Kidney epithelial cell (primary cell): ENCODE measurements around the gene MED8. TPM values are rescaled to one million over a fixed set of nuclear protein-coding genes. Genes with fewer than 3 reads are reported as not detected.
A peak's percentile ranks its signal among the peaks of the same experiment; 100 is the strongest.

Experiments used
- DNase-seq: peaks from one replicate; pipeline ENCODE4 v3.0.0-alpha.2; 2010; ENCODE audit warnings: low read depth
- H3K27me3 ChIP-seq: 2 replicates; pipeline ENCODE4 v1.6.0; 2011; ENCODE audit warnings: low read length; ENCODE audit not compliant: control insufficient read depth, insufficient read depth
- H3K36me3 ChIP-seq: 2 replicates; pipeline ENCODE4 v1.5.1; 2011; ENCODE audit warnings: low read length; ENCODE audit not compliant: control insufficient read depth, insufficient read depth
- H3K4me3 ChIP-seq: 2 replicates; pipeline ENCODE4 v1.5.1; 2011; ENCODE audit warnings: low read depth, mild to moderate bottlenecking, control low read depth, low read length
- CTCF ChIP-seq: IDR thresholded peaks from 2 replicates; pipeline ENCODE4 v1.5.1; 2011; ENCODE audit warnings: mild to moderate bottlenecking, moderate library complexity, low read length, control low read depth, inconsistent platforms; ENCODE audit not compliant: insufficient read depth, poor library complexity, severe bottlenecking
- total RNA-seq: library from RNA; depleted of rRNA; stranded (reverse); fragments of >200 nt; gene quantifications from 2 replicates; pipeline ENCODE4 v1.2.3, GENCODE V29; 2015

MED8 gene
- total RNA-seq, 1 donor from 2014 or later: 44.5 TPM

DNA sequence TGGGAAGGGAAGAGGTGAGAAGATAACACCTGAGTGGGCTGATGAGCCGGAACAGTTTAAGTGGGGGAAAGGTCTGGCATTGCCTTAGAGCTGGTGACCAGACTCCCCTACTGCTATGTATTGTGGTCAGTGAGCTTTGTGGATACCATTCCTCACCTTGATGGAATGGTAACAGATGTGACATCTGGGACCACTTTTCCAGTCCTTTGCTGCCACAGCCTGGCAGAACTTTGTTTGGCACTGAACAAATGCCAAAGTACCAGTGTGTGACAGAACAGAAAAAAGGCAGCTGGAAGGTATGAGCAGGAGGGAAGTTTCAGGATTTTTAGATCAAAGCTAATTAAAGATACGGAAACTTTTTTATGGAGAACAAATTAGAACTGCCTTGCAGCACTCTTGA, 6.2 kb downstream of the MED8 start:
- no peak for DNase-seq
- peaks cover 3% of the 10 kb centered on the region for H3K36me3 ChIP-seq
- TF ChIP-seq CTCF: peak; percentile 12

GRCh38 chr1:43382027-43382779, 7.4 kb downstream of the MED8 start:
- H3K36me3 ChIP-seq: peaks cover 3% of the 10 kb centered on the region
- H3K4me3 ChIP-seq: no peak overlapping the region
- TF ChIP-seq CTCF: no peak
- DNase-seq: no peak
- no peaks in the 10 kb centered on the region for H3K27me3 ChIP-seq

More for the DNA sequence above, 6.2 kb downstream of the MED8 start:
- Histone ChIP-seq H3K4me3 (no peak overlapping the region), H3K27me3 (no peaks in the 10 kb centered on the region)

GRCh38 chr1:43381612-43382011, 8.0 kb downstream of the MED8 start:
- Histone ChIP-seq H3K36me3 (peaks cover 3% of the 10 kb centered on the region), H3K4me3 (no peak overlapping the region), H3K27me3 (no peaks in the 10 kb centered on the region)
- TF ChIP-seq CTCF: no peak
- no peak for DNase-seq

DNA sequence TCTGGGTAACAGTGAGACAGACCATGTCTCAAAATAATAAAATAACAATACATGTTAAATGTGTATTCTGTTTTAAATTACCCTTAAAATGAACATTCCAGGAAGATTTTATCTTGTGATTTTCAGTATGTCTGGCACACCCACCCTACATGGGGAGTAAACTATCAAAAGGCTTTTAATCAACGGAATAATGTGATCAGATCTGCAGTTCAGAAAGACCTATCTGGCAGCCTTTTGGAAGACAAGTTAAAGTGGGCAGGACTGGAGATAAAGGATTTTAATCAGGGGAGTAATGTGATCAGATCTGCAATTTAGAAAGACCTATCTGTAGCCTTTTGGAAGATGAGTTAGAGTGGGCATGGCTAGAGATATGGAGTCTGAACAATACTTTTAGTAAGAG, 10.1 kb downstream of the MED8 start:
- DNase-seq: no peak
- no peaks in the 10 kb centered on the region for H3K36me3 ChIP-seq
- TF ChIP-seq CTCF: no peak
- no peak overlapping the region for H3K4me3 ChIP-seq
- H3K27me3 ChIP-seq: no peaks in the 10 kb centered on the region

DNA sequence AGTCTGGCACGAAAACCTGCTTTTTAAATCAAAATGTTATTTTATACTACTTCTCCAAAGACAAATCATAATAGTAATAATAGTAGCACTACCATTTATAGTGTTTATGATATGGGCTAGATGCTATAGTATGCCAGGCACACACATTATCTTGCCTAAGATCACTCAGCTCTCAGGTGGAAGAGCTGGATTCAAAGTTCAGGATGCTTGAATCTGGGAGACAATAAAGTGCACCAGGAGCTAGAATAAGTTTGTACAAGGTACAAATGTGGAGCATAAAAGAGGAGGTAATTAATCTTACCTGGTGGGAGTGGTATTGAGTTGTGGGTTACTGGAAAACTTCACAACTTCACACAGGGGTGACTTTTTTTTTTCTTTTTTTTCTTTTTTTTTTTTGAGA, 11.8 kb downstream of the MED8 start:
- H3K36me3 ChIP-seq: no peaks in the 10 kb centered on the region

More for the DNA sequence above, 11.8 kb downstream of the MED8 start:
- H3K27me3 ChIP-seq: no peaks in the 10 kb centered on the region
- no peak overlapping the region for H3K4me3 ChIP-seq
- TF ChIP-seq CTCF: no peak
- no peak for DNase-seq
